Measurements from ENCODE around the gene ARMH3.
"Not testable (repeated sequence)": the region's sequence is repeated elsewhere in the genome, so short reads cannot be mapped to it uniquely, and the experiment has no call there.

The ARMH3 gene

DNA sequence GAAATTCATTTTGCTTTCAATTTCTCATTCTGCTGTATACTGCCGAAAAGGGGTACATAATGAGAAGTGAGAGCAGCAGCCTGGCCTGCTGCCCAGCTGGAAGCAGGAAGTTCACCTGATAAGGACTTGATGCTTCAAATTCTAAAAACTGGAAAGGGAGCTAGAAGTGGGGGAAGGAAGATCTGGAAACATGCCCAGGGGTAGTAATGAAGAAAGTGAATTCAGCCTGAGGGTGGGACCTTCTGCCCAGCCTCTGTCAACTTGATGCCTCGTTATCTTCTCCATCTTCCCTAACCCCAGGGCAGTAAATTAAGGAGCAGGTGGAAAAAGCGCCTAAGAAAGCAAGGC lies 69.4 kb downstream of the ARMH3 start:
- DNase-seq (ENCODE audit: low spot score) = no peak

DNA sequence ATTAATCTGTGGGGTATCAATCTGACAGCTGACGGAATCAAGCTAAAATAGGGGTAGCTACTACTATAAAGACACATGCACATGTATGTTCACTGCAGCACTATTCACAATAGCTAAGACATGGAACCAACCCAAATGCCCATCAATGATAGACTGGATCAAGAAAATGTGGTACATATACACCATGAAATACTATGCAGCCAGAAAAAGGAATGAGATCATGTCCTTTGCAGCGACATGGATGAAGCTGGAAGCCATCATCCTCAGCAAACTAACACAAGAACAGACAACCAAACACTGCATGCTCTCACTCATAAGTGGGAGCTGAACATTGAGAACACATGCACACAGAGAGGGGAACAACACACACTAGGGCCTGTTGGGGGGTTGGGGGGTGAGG lies 75.3 kb downstream of the ARMH3 start:
- DNase-seq (ENCODE audit: low spot score) = not testable (repeated sequence)

DNA sequence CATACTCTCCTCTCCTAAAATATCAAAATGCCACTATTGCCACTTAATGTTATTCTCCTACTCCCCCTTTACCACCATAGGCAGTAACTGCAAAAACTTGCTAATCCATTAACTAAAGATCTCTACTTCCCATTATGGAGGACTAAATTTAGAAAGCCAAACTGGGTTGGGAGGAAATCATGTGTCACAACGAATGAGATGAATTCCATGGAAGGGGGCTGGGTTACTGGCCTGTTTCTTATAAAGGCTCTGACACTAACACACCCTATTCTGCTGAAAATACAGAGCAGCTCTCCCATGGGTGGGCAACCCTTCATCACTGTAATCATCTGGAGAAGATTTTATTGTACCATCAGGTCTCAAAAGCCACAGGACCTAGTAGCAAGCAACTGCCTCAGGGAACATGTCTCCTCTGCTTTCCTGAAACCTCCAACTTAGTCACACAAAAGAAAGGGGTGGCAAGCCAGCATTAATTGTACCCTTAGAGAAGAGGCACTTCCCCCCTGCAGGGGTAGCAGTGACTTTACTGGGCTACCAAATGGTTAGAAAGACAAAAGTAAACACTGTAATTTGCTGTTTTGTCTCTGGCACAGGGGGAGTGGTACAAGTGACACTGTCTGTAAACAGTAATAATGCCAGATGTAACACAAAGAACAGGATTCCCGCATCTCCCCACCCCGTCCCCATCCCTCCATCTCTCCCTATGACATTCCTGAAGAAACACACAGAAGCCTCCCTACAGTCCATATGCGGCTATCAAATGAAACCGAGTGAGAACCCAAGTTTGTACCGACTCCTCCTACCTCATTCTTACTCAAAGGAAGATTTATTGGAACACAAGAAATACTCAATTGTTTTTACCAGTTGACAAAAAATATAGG lies 81.6 kb downstream of the ARMH3 start:
- DNase-seq (ENCODE audit: low spot score) = no peak

DNA sequence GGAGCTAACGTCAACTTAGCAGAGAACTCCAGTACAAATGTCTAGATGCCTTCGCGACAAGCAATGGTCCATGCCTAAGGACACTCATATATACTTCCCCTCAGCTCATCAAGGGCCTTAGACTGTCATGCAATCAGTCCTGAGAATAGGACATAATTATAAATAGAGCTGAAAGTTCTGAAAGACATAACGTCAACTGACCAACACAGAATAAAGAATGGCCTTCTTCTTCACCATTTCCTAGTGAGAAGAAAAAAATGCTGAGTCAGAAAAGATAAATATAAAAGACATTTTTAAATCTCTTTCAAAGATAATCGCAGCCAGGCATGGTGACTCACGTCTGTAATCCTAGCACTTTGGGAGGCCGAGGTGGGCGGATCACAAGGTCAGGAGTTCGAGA lies 83.2 kb downstream of the ARMH3 start:
- DNase-seq (ENCODE audit: low spot score) = no peak

DNA sequence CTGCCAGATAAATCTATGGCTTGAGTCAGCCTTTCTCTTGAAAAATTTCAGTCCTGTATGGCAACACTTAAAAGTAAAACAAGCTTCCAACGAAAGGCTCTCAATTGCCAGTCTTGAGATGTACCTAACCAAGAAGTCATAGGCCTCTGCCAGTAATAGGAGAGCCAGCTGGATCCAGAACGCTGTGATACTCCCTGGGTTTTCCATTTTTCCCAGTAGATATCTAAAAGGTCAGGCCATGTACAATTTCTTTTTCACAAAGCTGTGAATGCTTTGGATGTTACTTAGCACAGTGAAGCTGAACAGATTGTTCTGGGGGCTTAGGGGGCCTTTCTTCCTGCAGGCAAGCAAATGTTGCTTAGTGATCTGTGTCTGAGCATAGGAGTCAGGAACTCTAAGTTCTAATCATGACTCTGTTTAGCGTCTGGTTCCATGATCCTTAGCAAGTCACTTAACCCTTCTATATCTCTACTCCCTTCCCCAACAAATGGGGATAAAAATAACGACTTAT lies 86.5 kb downstream of the ARMH3 start:
- no peak for DNase-seq (ENCODE audit: low spot score)

DNA sequence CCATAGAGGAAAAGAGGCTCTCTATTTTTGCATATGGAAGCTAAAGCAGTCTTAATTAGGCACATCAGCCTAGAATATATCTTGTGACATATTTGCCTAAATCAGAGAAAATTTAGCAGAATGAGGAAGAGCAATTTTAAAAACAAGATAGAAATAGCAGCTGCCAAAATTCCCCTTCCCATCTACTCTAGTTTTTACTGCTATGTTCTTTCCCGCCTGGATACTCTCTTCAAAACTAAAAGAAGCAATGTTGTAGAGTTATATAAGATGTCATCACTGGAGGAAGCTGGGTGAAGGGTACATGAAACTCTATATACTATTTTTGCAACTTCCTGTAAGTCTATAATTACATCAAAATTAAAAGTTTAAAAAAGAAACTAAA lies 87.0 kb downstream of the ARMH3 start:
- no peak for DNase-seq (ENCODE audit: low spot score)

DNA sequence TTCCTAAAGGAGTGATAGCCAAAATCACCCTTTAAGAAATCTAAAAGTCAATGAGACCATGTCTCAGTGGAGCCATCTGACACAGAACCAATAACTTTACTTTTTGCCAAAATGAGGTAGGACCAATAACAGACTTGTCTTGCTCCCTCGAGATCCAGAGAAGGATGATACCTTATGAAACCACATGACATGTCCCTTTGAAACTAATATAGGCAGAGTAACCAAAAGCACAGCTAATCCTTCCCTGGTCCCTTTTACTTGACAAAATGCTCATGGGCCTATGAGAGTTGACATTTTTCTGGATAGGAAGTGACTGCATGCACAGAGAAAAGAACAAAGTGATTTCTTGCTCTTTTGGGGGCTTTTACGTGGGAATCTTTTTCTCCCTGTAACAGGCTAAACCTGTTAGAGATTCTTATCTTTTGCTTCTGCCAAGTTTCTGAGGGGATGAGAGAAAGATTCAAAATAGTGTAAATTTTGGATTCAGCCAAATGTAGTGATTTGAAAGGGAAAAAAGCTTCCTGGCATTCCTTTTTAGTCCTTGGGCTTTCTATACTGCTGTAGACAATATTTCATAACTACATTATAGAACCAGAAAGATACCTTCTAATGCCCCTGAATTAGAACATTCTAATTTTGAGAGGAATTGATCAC lies 87.6 kb downstream of the ARMH3 start:
- DNase-seq (ENCODE audit: low spot score) = no peak

DNA sequence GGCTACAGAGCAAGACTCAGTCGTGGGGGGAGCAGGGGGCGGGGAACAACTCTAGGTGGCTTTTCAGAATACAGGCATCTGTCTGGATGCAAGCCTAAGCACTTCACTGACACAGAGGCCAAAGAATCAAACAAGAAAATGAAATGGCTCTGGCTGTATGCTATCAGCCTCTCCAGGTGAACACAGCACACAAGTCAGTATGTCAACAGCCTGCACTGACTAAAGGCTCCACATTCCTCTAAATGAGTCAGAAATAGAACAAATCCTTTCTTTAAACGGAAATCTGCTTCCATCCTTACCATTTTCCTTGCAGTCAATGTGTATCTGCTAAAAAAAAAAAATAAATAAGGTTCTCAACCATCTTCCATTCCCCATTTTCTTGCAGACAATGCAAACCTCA lies 88.3 kb downstream of the ARMH3 start:
- DNase-seq (ENCODE audit: low spot score) = no peak

DNA sequence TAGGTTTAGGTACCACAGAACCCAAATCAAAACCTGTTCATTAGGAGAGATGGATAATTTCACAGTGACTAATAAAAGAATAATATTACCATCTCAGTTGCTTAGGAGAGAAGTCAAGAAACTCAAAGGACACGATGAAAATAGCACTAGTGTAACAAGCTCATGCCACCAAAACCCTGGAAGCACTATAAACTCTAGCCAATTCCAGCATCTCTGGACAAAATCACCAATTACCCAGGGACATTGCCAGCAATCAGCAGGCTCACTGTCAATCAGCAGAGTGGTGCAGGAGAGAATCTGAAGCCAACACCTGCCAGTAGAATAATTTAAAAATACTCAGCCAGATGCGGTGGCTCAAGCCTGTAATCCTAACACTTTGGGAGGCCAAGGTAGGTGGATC lies 88.9 kb downstream of the ARMH3 start:
- DNase-seq (ENCODE audit: low spot score) = peak; percentile 10

DNA sequence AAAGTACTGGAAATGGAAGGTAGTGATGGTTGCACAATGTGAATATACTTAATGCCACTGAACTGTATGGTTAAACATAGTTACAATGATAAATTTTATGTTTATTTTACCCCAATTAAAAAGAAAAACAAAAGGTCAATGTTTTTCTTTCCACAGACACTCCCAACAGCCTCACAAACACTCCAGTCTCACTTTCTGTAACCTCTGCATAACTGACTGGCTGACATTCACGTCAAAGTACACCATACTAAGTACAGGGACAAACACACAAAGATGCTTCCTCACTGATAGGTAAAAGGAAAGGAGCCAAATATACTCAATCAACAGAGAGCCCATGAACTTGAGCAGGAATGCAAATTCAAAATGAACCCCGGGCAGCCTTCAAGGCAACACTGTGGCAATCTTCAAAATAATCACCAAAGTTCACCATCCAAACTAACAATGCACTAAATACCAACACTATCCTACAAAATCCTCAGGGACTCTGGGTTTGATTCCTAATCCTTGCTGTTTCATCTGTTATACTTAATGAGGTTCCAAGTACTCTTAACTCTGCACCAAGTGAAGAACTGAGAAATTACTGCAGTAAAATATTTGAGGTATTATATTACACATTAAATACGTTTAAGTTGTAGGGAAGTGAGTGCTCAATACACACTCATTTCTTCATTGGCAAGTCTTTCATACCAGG lies 90.8 kb downstream of the ARMH3 start:
- DNase-seq (ENCODE audit: low spot score) = no peak

DNA sequence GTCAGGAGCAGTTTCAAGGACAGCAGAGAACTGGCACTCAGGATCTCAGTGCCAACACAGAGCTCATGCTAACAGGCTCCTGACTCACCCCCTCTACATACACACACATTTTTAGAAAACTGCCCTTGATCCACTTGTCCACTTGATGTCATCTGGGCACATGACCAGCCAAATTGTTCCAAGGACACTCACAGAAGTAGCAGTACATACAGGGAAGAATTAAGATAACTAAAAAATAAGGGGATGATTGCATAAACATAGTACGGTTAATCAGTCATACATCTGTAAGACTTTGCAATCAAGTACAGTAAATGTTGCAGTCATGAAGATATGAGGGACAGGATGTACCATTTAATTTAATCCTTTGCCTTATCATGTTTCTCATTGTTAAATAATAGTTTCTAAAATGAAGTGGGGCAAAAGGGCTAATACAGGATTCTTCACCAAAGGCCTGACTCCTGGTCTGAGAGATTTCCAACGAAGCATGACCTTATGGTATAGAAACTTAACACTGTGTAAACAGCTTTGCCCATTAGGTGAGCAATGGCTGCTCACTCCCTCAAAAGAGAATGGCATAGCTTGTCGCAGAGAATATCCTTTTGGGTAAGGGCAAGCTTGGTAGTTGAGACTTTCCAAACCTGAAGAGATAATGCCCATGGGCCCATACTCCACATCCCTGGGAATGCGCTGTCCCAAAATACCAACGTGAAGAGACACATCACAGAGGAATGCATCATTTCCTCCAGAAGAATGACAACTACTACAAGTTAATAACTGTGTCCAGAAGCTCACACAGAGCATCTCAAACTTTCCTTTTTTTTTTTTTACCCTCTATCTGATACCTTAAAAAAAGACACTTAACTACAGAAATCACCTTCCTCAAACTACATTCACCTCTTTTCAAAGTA lies 94.1 kb downstream of the ARMH3 start:
- no peak for DNase-seq (ENCODE audit: low spot score)

DNA sequence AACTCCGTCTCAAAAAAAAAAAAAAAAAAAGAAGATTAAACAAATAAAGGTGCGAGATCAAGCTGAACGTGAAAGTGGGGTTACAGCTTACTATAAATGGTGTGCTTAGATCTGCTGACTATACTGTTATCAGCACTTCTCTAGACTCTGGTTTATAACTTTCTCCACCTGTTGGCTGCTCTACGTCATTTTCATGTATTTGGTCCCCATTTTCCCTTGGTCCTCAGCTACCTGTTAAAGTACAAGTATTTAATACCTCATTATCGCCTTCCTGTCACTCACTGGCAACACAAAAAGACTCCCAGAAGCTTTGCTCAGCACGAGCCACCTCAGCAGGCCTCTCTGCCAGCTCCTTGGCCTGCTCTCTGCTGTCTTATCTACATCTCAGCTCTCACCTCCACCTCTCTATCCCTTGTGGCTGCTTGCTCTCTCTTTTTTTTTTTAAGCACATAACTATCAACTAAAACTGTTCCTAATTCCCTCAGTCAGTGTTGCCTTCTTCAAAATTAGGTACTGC lies 95.0 kb downstream of the ARMH3 start:
- DNase-seq (ENCODE audit: low spot score) = no peak

DNA sequence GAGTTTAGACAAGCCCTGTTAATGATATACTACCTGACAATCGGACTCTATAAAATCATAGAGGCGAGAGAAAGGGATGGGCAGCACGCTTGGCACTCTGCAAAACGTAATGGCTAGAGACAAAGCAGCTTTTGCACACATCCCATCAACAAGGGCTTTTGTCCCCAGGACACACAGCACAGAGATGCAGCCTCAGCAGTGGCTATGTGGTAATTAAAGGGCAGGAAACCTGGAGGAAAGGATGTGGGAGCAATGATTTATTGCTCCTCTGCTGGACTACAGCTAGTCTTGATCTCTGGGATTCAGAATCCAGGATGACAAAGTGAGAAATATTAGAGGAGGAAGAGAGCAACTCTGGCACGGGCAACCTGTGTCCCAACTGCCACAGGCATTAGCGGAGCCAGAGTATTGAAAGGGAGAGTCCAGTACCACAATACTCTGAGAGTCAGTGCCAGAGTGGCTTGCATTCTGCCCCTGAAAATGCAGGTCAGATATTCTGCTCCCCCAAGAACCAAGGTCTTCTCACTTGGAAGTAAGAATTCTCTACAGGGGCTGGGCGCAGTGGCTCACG lies 96.5 kb downstream of the ARMH3 start:
- DNase-seq (ENCODE audit: low spot score) = no peak

DNA sequence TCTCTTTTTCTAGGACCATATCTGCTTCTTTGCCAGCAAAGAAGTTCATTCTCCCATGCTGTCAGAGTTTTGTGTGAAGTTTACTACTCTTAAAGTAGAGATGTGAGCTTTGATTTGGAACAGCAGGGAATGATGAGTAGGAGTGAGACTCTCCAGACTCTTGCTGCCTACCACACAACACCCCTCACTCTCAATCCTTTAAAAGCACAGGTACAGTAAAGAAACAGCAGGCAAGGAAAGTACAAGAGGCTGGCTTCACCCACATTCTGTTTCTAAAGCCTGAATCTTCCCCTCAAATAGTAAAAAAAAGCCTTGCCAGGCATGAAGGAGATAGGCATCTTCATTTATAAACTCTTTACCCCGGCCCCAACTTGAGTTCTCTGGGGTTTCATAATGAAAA lies 97.3 kb downstream of the ARMH3 start:
- DNase-seq (ENCODE audit: low spot score) = no peak

DNA sequence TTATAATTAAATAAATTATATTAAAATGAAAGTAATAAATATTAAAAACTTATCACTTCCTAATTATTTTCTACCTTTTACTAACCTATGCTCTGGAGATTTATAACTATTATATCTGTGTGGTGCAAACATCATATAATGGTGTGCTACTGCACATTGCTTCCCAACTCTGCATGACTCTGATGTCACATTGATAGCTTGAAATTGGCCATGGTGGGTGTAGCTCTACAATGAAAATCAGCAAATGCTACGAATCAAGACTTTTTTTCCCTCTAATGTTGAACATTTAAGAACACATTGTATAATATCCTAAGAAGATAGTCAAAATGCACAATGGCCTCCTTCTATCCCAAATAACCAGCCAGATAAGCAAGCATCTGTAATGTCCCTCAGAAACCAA lies 99.1 kb downstream of the ARMH3 start:
- DNase-seq (ENCODE audit: low spot score) = no peak

DNA sequence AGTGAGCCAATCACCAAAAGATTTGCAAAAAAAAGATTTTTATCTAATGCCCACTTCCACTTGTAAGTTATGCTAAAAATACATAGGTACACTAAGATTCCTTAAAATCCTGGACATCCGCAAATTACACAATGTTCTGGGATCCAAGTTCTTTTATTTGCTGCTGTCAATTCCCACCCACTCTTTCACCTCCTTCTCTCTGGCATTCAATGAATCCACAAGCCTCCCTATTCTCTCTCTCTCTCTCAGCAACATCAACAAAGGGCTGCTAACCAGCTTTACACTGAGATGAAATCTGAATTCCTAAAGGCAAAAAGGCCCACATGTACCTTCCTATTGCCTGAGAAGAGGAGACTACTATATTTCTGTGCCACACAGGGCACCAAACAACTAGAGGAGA lies 99.9 kb downstream of the ARMH3 start:
- DNase-seq (ENCODE audit: low spot score) = no peak

DNA sequence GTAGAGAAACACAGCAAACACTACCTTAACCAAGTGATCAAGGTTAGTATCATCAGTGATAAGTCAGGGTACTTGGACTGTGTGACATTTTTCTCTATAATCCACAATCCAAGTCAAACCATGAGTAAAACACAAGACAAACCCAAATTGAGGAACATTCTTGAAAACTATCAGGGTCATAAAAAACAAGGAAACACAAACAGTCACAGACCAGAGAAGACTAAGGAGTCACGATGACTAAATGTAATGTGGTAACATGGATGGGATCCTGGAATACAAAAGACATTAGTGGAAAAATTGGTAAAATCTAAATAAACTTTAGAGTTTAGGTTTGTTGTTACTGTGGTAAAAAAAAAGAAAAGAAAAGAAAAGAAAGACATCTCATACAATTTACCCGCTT lies 103.8 kb downstream of the ARMH3 start:
- no peak for DNase-seq (ENCODE audit: low spot score)

DNA sequence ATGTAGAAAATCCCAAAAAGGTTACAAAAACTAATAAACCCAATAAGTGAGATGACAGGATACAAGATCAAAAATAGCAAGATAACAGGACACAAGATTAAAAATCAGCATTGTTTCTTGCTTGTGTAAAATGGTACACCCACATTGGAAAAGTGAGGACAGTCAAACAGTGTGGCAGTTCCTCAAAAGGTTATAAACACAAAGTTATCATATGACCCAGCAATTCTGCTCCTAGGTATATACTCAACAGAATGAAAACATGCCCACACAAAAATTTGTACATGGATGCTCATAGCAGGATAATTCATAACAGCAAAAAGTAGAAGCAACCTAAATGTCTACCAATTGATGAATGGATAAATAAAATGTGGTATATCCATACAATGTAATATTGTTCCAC lies 105.8 kb downstream of the ARMH3 start:
- no peak for DNase-seq (ENCODE audit: low spot score)

DNA sequence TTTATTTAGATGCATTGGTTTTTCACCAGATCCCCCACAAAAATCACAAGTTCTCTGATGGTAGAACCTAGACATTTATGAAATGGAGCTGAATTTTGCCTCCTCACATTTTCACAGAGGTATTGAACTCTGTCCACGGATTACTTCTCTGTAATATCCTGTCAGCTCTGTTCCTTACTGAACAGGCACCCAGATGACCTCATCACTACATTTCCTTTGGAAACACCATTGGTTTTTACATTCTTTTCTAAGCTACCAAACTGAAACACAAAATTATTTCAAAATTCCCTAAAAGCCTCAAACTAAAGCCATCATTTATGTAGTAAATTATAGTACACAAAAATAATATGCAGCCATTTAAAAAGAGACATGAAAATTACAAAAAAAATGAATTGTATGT lies 114.1 kb downstream of the ARMH3 start:
- DNase-seq (ENCODE audit: low spot score) = no peak

DNA sequence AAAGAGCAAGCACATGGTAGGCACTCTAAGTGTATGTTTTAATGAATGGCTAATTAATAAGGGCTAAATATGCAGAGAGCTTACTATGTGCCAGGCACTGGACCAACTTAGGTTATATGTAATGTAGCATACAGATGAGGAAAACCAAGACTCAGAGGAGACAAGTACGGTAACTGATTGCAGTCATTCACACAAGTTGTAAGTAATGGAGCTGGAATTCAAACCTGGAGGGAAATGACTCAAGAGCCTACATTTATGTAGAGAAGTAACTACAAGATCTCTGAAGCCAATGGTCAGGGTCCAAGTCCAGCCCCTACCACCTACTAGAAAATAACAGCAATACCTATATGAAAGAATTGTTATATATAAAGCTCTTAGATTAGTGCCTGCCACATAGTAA lies 115.1 kb downstream of the ARMH3 start:
- no peak for DNase-seq (ENCODE audit: low spot score)

DNA sequence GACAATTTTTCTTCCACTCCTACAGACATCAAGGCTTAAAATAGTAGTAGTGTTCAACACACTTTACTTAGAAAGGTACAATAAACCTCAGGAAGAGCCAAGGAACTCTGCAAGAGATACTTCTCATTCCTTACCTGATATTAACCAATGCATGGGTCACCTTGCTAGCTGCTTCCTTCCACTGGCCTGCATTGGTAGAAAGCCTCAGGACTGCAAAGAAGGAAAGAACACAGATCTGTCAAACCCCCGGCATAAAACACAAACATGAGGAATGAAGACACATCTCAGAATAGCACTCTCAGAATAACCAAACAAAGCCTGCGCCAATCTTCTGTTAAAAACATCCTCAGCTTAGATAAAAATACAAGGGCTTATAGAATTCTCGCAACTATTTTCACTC lies 116.2 kb downstream of the ARMH3 start:
- DNase-seq (ENCODE audit: low spot score) = no peak

Data from cerebellar cortex (tissue), 1 donor.